HG03378 (cell line): ENCODE results near the gene UBA52.
"Not testable (repeated sequence)": the region's sequence is repeated elsewhere in the genome, so short reads cannot be mapped to it uniquely, and the experiment has no call there.

Source experiments
- ATAC-seq: cut with Tn5 transposase; IDR thresholded peaks from one replicate; pipeline ENCODE4 v1.9.1; 2021; ENCODE audit warnings: mild to moderate bottlenecking, moderate library complexity; ENCODE audit not compliant: unreplicated experiment

UBA52 gene

GRCh38 chr19:18591735-18592385 is 20.2 kb downstream of the UBA52 start:
- no peak for ATAC-seq

- ATAC-seq: not testable (repeated sequence)
Observed at GRCh38 chr19:18592732-18593131, 21.1 kb downstream of the UBA52 start.

GRCh38 chr19:18593367-18594095 is 21.9 kb downstream of the UBA52 start:
- ATAC-seq: no peak

- ATAC-seq: no peak
Observed at GRCh38 chr19:18594096-18594823, 22.6 kb downstream of the UBA52 start.

- ATAC-seq: no peak
Observed at GRCh38 chr19:18594824-18595373, 23.2 kb downstream of the UBA52 start.

GRCh38 chr19:18595475-18595874 is 23.8 kb downstream of the UBA52 start:
- ATAC-seq: no peak

GRCh38 chr19:18596752-18597157 is 25.1 kb downstream of the UBA52 start:
- no peak for ATAC-seq

- no peak for ATAC-seq
Observed at GRCh38 chr19:18597809-18598660, 26.4 kb downstream of the UBA52 start.

GRCh38 chr19:18599485-18599884 is 27.8 kb downstream of the UBA52 start:
- ATAC-seq: no peak

GRCh38 chr19:18600692-18601397 is 29.2 kb downstream of the UBA52 start:
- not testable (repeated sequence) for ATAC-seq

GRCh38 chr19:18601875-18602274 is 30.2 kb downstream of the UBA52 start:
- no peak for ATAC-seq

GRCh38 chr19:18603255-18603957 is 31.7 kb downstream of the UBA52 start:
- no peak for ATAC-seq

GRCh38 chr19:18603958-18604819 is 32.5 kb downstream of the UBA52 start:
- ATAC-seq: no peak

GRCh38 chr19:18604820-18605159 is 33.1 kb downstream of the UBA52 start:
- no peak for ATAC-seq

- no peak for ATAC-seq
Observed at GRCh38 chr19:18605196-18605545, 33.5 kb downstream of the UBA52 start.

GRCh38 chr19:18605546-18606280 is 34.1 kb downstream of the UBA52 start:
- ATAC-seq: no peak

- no peak for ATAC-seq
Observed at GRCh38 chr19:18606281-18607225, 34.9 kb downstream of the UBA52 start, which contains the start of gene CRLF1. Gene CRLF1, minus strand, starts transcription at chr19:18606799. Its CDS starts 143 bp downstream, at chr19:18606656.
